Ovary (tissue), 9 donors: ENCODE data around the gene FRMD3. TPM values are rescaled to one million over a fixed set of nuclear protein-coding genes. Genes with fewer than 3 reads are reported as not detected.

Source experiments
- DNase-seq, 5 donors: peaks; one replicate each; pipeline ENCODE4 v3.0.0-alpha.2; 2019 to 2020
- H3K27ac ChIP-seq, 2 donors: fragments of 200-600 bp; one replicate each; pipeline versions ENCODE4 v1.5.1 to v1.8.0; 2019 to 2022
- H3K27me3 ChIP-seq: fragments of 200-600 bp; one replicate; pipeline ENCODE4 v1.8.0; 2022
- H3K36me3 ChIP-seq: fragments of 200-600 bp; sonication (generic); one replicate; pipeline ENCODE4 v1.5.1; 2019
- H3K4me1 ChIP-seq: one replicate; pipeline ENCODE4 v1.8.1; 2013; ENCODE audit warnings: mild to moderate bottlenecking, moderate library complexity; ENCODE audit not compliant: insufficient read depth
- H3K4me3 ChIP-seq: fragments of 200-600 bp; sonication (generic); one replicate; pipeline ENCODE4 v1.5.1; 2017
- H3K9me3 ChIP-seq, 2 donors: fragments of 200-600 bp in 1 of 2; sonication (generic) in 1 of 2; one replicate each; pipeline versions ENCODE4 v1.5.1 to v1.8.1; 2013 to 2019; ENCODE audit warnings: mild to moderate bottlenecking in 1 of 2, moderate library complexity in 1 of 2
- CTCF ChIP-seq, 3 donors: fragments of 450-650 bp in 2 of 3; fragments of 200-600 bp in 1 of 3; IDR thresholded peaks; one replicate each; pipeline versions ENCODE4 v1.5.1 to v1.8.0; 2016 to 2022; ENCODE audit warnings: antibody characterized with exemption in 3 of 3, mild to moderate bottlenecking in 1 of 3
- EP300 ChIP-seq: sonication (generic); formaldehyde crosslinking; IDR thresholded peaks from one replicate; pipeline ENCODE4 v1.6.1; 2017; ENCODE audit warnings: antibody characterized with exemption
- POLR2A ChIP-seq: fragments of 450-650 bp; IDR thresholded peaks from one replicate; pipeline ENCODE4 v1.6.1; 2017; ENCODE audit warnings: antibody characterized with exemption, mild to moderate bottlenecking, moderate library complexity
- WGBS, 3 donors: extraction: QIAGEN DNeasy Blood & Tissue Kit in 1 of 3; methylation state at CpG; one replicate each; pipeline versions ENCODE4 v1.1.5 to v1.1.7; 2013 to 2017; 5-methylcytosine and 5-hydroxymethylcytosine counted together
- intact Hi-C, 4 donors: fragments of 100-400 bp; cut with DNase I; formaldehyde crosslinking; loops; one replicate each; pipeline versions ENCODE4 v1.11.0 to v1.15.1; 2022 to 2023
- polyA plus RNA-seq, 2 donors: library from polyadenylated mRNA; stranded (reverse); fragments of 200-250 nt in 1 of 2; fragments of 350-450 nt in 1 of 2; fragmentation: Illumina TruSeq in 1 of 2; extraction: RNeasy Lipid Tissue Mini Kit (QIAGEN cat#74804) in 1 of 2; gene quantifications; one replicate each; pipeline ENCODE4 v1.2.3, GENCODE V29; 2013 to 2014
- total RNA-seq, 7 donors: library from RNA; depleted of rRNA in 2 of 7; stranded (reverse); fragments of >200 nt in 2 of 7; fragmentation: NEBNext Ultra II Directional in 3 of 7; extraction: Animal tissue kit (Norgen Biotek cat#: 25700) in 3 of 7; gene quantifications; one replicate each; pipeline versions ENCODE4 v1.1.0 to v1.2.4, GENCODE V29; 2016 to 2023
- donor health status: DM: no; HTN: no; CAD: no; lungs with moderate emphysema.
- donor health status: DM: no; HTN: no; CAD: no.
- donor health status: Bipolar disorder and iron deficiency.
- donor health status: DM: yes; HTN: yes; CAD: no.
- donor health status: DM: no; HTN: no; CAD: no.
- donor health status: DM: yes; HTN: yes; CAD: no.

Gene FRMD3
- total and polyA plus RNA-seq, 9 donors: 0.83 to 9.1 (median 4.2) TPM

- H3K4me1 ChIP-seq: no peaks in the 10 kb centered on the region
- no peaks in the 10 kb centered on the region for H3K9me3 ChIP-seq
- H3K4me3 ChIP-seq: no peak overlapping the region
- H3K36me3 ChIP-seq: no peaks in the 10 kb centered on the region
- no peak for TF ChIP-seq CTCF (IDR thresholded peaks at IDR 0.05)
- intact Hi-C loops: no loop called here
- DNase-seq: no peak
- H3K27ac ChIP-seq: no peak overlapping the region
- WGBS, 3 donors: 91 to 97% (median 95%) methylated on average over 2 of the region's 2 CpGs
- H3K27me3 ChIP-seq: no peaks in the 10 kb centered on the region
Measured at GRCh38 chr9:83296123-83296522, 242.1 kb downstream of the FRMD3 start.

GRCh38 chr9:83294816-83295215 is 243.4 kb downstream of the FRMD3 start:
- no peaks in the 10 kb centered on the region for H3K4me1 ChIP-seq
- no peaks in the 10 kb centered on the region for H3K27me3 ChIP-seq
- no peak overlapping the region for H3K4me3 ChIP-seq
- no peaks in the 10 kb centered on the region for H3K9me3 ChIP-seq
- no peak for DNase-seq
- intact Hi-C loops: no loop called here
- H3K36me3 ChIP-seq: no peaks in the 10 kb centered on the region
- WGBS, 3 donors: 95 to 99% (median 97%) methylated on average over 2 of the region's 2 CpGs
- TF ChIP-seq EP300 (no peak), CTCF (IDR thresholded peaks at IDR 0.05) (no peak), POLR2A (no peak)
- H3K27ac ChIP-seq: no peak overlapping the region

GRCh38 chr9:83291196-83291595 is 247.0 kb downstream of the FRMD3 start:
- Histone ChIP-seq H3K4me3 (no peak overlapping the region), H3K36me3 (no peaks in the 10 kb centered on the region), H3K27me3 (no peaks in the 10 kb centered on the region), H3K9me3 (no peaks in the 10 kb centered on the region), H3K27ac (no peak overlapping the region), H3K4me1 (no peaks in the 10 kb centered on the region)
- TF ChIP-seq EP300 (no peak), POLR2A (no peak), CTCF (IDR thresholded peaks at IDR 0.05) (no peak)
- DNase-seq: no peak
- WGBS, 3 donors: 86 to 100% (median 92%) methylated on average over 1 of the region's 1 CpG
- intact Hi-C loops: no loop called here

GRCh38 chr9:83290692-83291091 is 247.5 kb downstream of the FRMD3 start:
- Histone ChIP-seq H3K9me3 (no peaks in the 10 kb centered on the region), H3K27me3 (no peaks in the 10 kb centered on the region), H3K4me1 (no peaks in the 10 kb centered on the region), H3K27ac (no peak overlapping the region), H3K4me3 (no peak overlapping the region), H3K36me3 (no peaks in the 10 kb centered on the region)
- TF ChIP-seq CTCF (IDR thresholded peaks at IDR 0.05): no peak
- TF ChIP-seq EP300: no peak
- TF ChIP-seq POLR2A: no peak
- intact Hi-C loops: no loop called here
- no peak for DNase-seq
- 42 to 47% (median 47%) methylated on average over 5 of the region's 5 CpGs for WGBS, 3 donors

GRCh38 chr9:83287021-83287420 is 251.2 kb downstream of the FRMD3 start:
- intact Hi-C loops: no loop called here
- H3K27me3 ChIP-seq: no peaks in the 10 kb centered on the region
- H3K27ac ChIP-seq: no peak overlapping the region
- H3K4me1 ChIP-seq: no peaks in the 10 kb centered on the region
- H3K36me3 ChIP-seq: no peaks in the 10 kb centered on the region
- H3K9me3 ChIP-seq: no peaks in the 10 kb centered on the region
- no peak overlapping the region for H3K4me3 ChIP-seq
- DNase-seq: no peak
- WGBS, 3 donors: 84 to 100% (median 89%) methylated on average over 1 of the region's 1 CpG
- no peak for TF ChIP-seq CTCF (IDR thresholded peaks at IDR 0.05)
- TF ChIP-seq EP300: no peak
- no peak for TF ChIP-seq POLR2A
